ENCODE data around the gene NDUFS8.

The NDUFS8 gene

DNA sequence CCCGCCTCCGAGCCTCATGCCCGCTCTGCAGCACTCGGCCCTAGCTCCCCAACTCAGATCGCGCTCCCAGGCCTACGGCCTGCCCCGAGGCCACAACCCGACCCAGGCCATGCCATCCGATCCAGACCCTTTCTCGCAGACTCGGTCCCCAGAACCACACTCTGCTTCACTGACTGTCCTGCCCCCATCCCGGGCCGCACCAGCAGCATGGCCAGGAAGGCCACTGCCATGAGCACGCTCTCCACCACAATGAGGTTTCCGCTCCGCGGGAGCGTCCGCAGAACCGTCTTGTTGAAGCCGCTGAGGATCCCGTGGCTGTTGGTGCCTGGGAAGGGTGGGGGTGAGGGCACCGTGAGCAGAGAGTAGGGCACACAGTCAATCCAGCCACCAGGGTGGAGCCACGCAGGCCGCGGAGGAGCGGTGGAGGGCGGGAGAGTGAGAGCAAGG, 33.0 kb upstream of the NDUFS8 start:
- no peak for DNase-seq (ENCODE audit: low spot score)
- H3K4me3 Mint-ChIP-seq = peak overlapping the region; percentile 12

GRCh38 chr11:67998150-67999045, 32.1 kb upstream of the NDUFS8 start:
- H3K4me3 Mint-ChIP-seq = peak overlapping the region; percentile 52

More for the DNA sequence above, 33.0 kb upstream of the NDUFS8 start:
- Mint-ChIP-seq H3K36me3 (ENCODE audit: low read depth) (peaks cover 6% of the 10 kb centered on the region), H3K9me3 (no peaks in the 10 kb centered on the region), H3K4me1 (ENCODE audit: low read depth) (peaks cover 15% of the 10 kb centered on the region), H3K27ac (no peak overlapping the region), H3K27me3 (ENCODE audit: low read depth) (no peaks in the 10 kb centered on the region)

DNA sequence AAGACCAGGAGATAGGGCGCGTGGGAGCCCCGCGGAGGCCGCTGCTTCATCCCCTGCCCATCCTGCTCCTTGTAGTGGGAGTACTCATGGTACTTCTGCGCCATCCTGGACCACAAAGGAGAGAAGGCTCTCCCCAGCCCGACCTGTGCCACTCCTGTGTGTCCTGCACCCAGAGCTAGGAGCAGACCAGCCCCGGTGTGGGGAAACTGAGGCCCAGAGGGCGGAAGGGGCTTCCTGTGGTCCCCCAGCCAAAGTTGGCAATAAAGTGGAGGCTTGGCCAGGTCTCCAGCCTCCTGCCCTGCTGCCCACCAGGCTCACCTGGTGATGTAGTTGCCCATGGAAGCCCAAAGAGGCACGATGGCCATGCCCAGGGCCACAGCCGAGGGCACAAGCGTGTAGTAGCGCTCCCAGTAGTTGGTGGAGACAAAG, 31.3 kb upstream of the NDUFS8 start:
- Mint-ChIP-seq H3K4me3 (no peak overlapping the region), H3K9me3 (no peaks in the 10 kb centered on the region), H3K27ac (no peak overlapping the region), H3K36me3 (ENCODE audit: low read depth) (peaks cover 6% of the 10 kb centered on the region), H3K27me3 (ENCODE audit: low read depth) (no peaks in the 10 kb centered on the region), H3K4me1 (ENCODE audit: low read depth) (peaks cover 13% of the 10 kb centered on the region)
- no peak for DNase-seq (ENCODE audit: low spot score)

More at GRCh38 chr11:67998150-67999045, 32.1 kb upstream of the NDUFS8 start:
- Mint-ChIP-seq H3K36me3 (ENCODE audit: low read depth) (peaks cover 6% of the 10 kb centered on the region), H3K27me3 (ENCODE audit: low read depth) (no peaks in the 10 kb centered on the region), H3K9me3 (no peaks in the 10 kb centered on the region), H3K4me1 (ENCODE audit: low read depth) (peaks cover 15% of the 10 kb centered on the region), H3K27ac (peak overlapping the region; percentile 70)
- DNase-seq (ENCODE audit: low spot score) = no peak

DNA sequence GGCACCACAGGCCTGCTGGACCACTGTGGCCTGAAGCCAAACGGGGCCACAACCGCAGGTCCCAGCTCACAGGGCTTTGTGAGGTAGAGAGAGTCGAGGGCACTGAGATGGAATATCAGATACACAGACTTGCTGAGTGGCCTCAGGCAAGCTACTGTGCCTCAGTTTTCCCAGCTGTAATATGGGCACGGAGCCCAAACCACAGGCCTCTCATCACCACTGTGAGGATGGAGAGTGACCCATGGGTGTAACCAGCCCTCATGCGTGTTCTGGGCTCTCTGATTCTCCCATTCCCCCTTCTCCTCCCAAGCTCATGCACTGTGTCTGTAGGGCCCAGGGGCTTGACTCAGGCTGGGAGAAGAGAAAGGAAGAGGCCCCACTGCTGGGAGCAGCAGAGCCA, 30.8 kb upstream of the NDUFS8 start:
- H3K4me1 Mint-ChIP-seq (ENCODE audit: low read depth) = peaks cover 16% of the 10 kb centered on the region
- no peak for DNase-seq (ENCODE audit: low spot score)
- H3K4me3 Mint-ChIP-seq = no peak overlapping the region
- H3K27me3 Mint-ChIP-seq (ENCODE audit: low read depth) = no peaks in the 10 kb centered on the region
- no peak overlapping the region for H3K27ac Mint-ChIP-seq
- no peaks in the 10 kb centered on the region for H3K9me3 Mint-ChIP-seq
- peaks cover 6% of the 10 kb centered on the region for H3K36me3 Mint-ChIP-seq (ENCODE audit: low read depth)

GRCh38 chr11:68002575-68002937, 27.9 kb upstream of the NDUFS8 start:
- DNase-seq (ENCODE audit: low spot score) = no peak
- Mint-ChIP-seq H3K9me3 (no peaks in the 10 kb centered on the region), H3K27ac (no peak overlapping the region), H3K27me3 (ENCODE audit: low read depth) (no peaks in the 10 kb centered on the region), H3K36me3 (ENCODE audit: low read depth) (no peaks in the 10 kb centered on the region), H3K4me3 (peak overlapping the region; percentile 76), H3K4me1 (ENCODE audit: low read depth) (peaks cover 17% of the 10 kb centered on the region)

DNA sequence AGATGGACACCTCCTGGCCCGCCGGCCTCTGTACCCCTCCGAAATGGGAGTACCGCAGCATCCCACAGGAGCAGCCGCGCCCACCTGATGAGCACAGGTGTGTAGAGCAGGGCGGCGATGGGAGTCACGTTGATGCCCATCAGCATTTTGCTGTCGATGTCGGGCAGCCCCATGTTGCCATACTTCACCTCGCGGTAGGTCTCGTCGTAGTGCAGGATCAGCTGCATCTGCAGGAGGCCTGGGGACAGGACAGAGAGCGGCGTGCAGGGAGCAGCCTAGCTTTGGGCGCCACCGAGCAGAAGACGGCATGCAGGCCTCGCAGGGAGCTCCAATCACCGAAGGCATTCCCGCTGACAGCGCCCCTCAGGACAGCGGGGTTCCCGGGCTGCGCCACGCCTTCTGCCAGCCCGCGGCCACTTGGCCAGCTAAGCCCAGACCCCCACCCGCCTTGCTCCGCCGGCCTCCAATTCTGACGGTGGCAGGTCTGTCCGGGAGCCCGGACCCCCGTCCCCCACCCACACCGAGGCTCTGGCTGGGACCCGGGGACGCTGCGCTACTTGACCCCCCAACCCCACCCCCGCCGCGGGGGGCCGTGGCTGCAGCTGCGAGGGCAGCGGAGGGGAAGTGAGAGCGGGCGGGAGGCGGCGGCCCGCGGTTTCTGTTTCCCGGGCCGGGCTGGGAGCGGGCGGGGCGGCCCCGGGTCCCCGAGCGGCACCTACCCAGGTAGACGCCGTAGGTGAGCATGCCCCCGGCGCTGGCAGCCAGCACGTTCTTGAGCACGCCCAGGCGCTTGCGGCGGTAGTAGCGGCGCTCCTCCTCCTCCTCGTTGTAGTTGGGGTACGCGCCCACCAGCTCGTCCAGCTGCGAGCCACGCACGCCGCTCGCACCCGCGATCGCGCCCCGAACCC, 27.3 kb upstream of the NDUFS8 start:
- Mint-ChIP-seq H3K27me3 (ENCODE audit: low read depth) (no peaks in the 10 kb centered on the region), H3K36me3 (ENCODE audit: low read depth) (no peaks in the 10 kb centered on the region), H3K4me1 (ENCODE audit: low read depth) (peaks cover 15% of the 10 kb centered on the region), H3K27ac (no peak overlapping the region), H3K9me3 (no peaks in the 10 kb centered on the region), H3K4me3 (peak overlapping the region; percentile 76)
- no peak for DNase-seq (ENCODE audit: low spot score)

- peak within 1 kb of the TSS; percentile 70 for H3K27ac Mint-ChIP-seq
- H3K4me1 Mint-ChIP-seq (ENCODE audit: low read depth) = peaks cover 11% of the 10 kb centered on the region
- H3K36me3 Mint-ChIP-seq (ENCODE audit: low read depth) = no peaks in the 10 kb centered on the region
- no peaks in the 10 kb centered on the region for H3K27me3 Mint-ChIP-seq (ENCODE audit: low read depth)
- peak; percentile 83 for DNase-seq (ENCODE audit: low spot score)
- H3K9me3 Mint-ChIP-seq = no peaks in the 10 kb centered on the region
- H3K4me3 Mint-ChIP-seq = peak within 1 kb of the TSS; percentile 82
Observed at GRCh38 chr11:68003846-68004550, 26.5 kb upstream of the NDUFS8 start, which contains the start of gene UNC93B1. UNC93B1 (minus strand) TSS chr11:68004097; CDS start chr11:68004043, 54 bp downstream.

GRCh38 chr11:68004551-68005335, 25.7 kb upstream of the NDUFS8 start:
- H3K36me3 Mint-ChIP-seq (ENCODE audit: low read depth) = no peaks in the 10 kb centered on the region
- peaks cover 11% of the 10 kb centered on the region for H3K4me1 Mint-ChIP-seq (ENCODE audit: low read depth)
- H3K27me3 Mint-ChIP-seq (ENCODE audit: low read depth) = no peaks in the 10 kb centered on the region
- peak overlapping the region; percentile 82 for H3K4me3 Mint-ChIP-seq
- H3K27ac Mint-ChIP-seq = peak overlapping the region; percentile 36
- no peaks in the 10 kb centered on the region for H3K9me3 Mint-ChIP-seq
- DNase-seq (ENCODE audit: low spot score) = no peak

- Mint-ChIP-seq H3K9me3 (no peaks in the 10 kb centered on the region), H3K4me3 (no peak overlapping the region), H3K27me3 (ENCODE audit: low read depth) (no peaks in the 10 kb centered on the region), H3K36me3 (ENCODE audit: low read depth) (no peaks in the 10 kb centered on the region), H3K27ac (no peak overlapping the region), H3K4me1 (ENCODE audit: low read depth) (peaks cover 11% of the 10 kb centered on the region)
- no peak for DNase-seq (ENCODE audit: low spot score)
Observed at GRCh38 chr11:68006606-68007166, 23.8 kb upstream of the NDUFS8 start.

- Mint-ChIP-seq H3K9me3 (no peaks in the 10 kb centered on the region), H3K4me1 (ENCODE audit: low read depth) (peaks cover 9% of the 10 kb centered on the region), H3K27me3 (ENCODE audit: low read depth) (no peaks in the 10 kb centered on the region), H3K27ac (no peak overlapping the region), H3K36me3 (ENCODE audit: low read depth) (no peaks in the 10 kb centered on the region), H3K4me3 (no peak overlapping the region)
- DNase-seq (ENCODE audit: low spot score) = no peak
Observed at GRCh38 chr11:68007498-68008380, 22.7 kb upstream of the NDUFS8 start.

- H3K4me3 Mint-ChIP-seq = no peak overlapping the region
- no peaks in the 10 kb centered on the region for H3K27me3 Mint-ChIP-seq (ENCODE audit: low read depth)
- no peak overlapping the region for H3K27ac Mint-ChIP-seq
- peaks cover 9% of the 10 kb centered on the region for H3K4me1 Mint-ChIP-seq (ENCODE audit: low read depth)
- H3K9me3 Mint-ChIP-seq = no peaks in the 10 kb centered on the region
- DNase-seq (ENCODE audit: low spot score) = no peak
- no peaks in the 10 kb centered on the region for H3K36me3 Mint-ChIP-seq (ENCODE audit: low read depth)
Observed at GRCh38 chr11:68008381-68009337, 21.8 kb upstream of the NDUFS8 start.
